Stimulated activated CD8-positive, alpha-beta memory T cell treated with anti-CD3 and anti-CD28 coated beads, Interleukin-15, amount 100 ng/mL, for 4 hours (primary cell): ENCODE results near the gene DOCK6.

Experiments
- DNase-seq, 2 donors: peaks; one replicate each; pipeline ENCODE4 v3.0.0-alpha.2; 2020; ENCODE audit warnings: low read depth in 2 of 2

DOCK6 gene

GRCh38 chr19:11261971-11262839, at the start of gene DOCK6:
DOCK6 (minus strand) TSS chr19:11262524; CDS start chr19:11262440, 84 bp downstream.
- no peak for DNase-seq

- no peak for DNase-seq
Measured at GRCh38 chr19:11306337-11306736, 44.0 kb upstream of the DOCK6 start.

- no peak for DNase-seq
Measured at GRCh38 chr19:11304936-11305335, 42.6 kb upstream of the DOCK6 start.

- DNase-seq, result no peak
Measured at GRCh38 chr19:11300811-11301120, 38.4 kb upstream of the DOCK6 start.

- no peak for DNase-seq
Measured at GRCh38 chr19:11299946-11300810, 37.9 kb upstream of the DOCK6 start.

GRCh38 chr19:11296264-11296663, 33.9 kb upstream of the DOCK6 start:
- no peak for DNase-seq

- DNase-seq, result no peak
Measured at GRCh38 chr19:11295665-11296245, 33.4 kb upstream of the DOCK6 start, which contains the start of gene TSPAN16. TSPAN16 (plus strand) TSS chr19:11296160; CDS start chr19:11296298, 138 bp downstream.

GRCh38 chr19:11295180-11295579, 32.9 kb upstream of the DOCK6 start:
- DNase-seq, result no peak

GRCh38 chr19:11293433-11294389, 31.4 kb upstream of the DOCK6 start:
- peak; percentile 43 to 50 for DNase-seq

- no peak for DNase-seq
Measured at GRCh38 chr19:11291991-11292390, 29.7 kb upstream of the DOCK6 start.

- no peak for DNase-seq
Measured at GRCh38 chr19:11291415-11291814, 29.1 kb upstream of the DOCK6 start.

GRCh38 chr19:11290256-11290655, 27.9 kb upstream of the DOCK6 start:
- DNase-seq, result no peak

GRCh38 chr19:11288349-11288748, 26.0 kb upstream of the DOCK6 start:
- DNase-seq, result no peak

GRCh38 chr19:11286312-11286974, 24.1 kb upstream of the DOCK6 start:
- no peak for DNase-seq

GRCh38 chr19:11284515-11284914, 22.2 kb upstream of the DOCK6 start:
- DNase-seq, result no peak

- no peak for DNase-seq
Measured at GRCh38 chr19:11281356-11282049, 19.2 kb upstream of the DOCK6 start.

- DNase-seq, result no peak
Measured at GRCh38 chr19:11279505-11280236, 17.3 kb upstream of the DOCK6 start.

- DNase-seq, result no peak
Measured at GRCh38 chr19:11278670-11279069, 16.3 kb upstream of the DOCK6 start.

GRCh38 chr19:11274533-11275086, 12.3 kb upstream of the DOCK6 start:
- DNase-seq, result no peak
